ENCODE results near the gene PLCB1. TPM values are rescaled to one million over a fixed set of nuclear protein-coding genes. Genes with fewer than 3 reads are reported as not detected.

Gene PLCB1
- total RNA-seq, 4 donors from 2014 or later: 72.9 to 115 (median 76.3) TPM

- TF ChIP-seq CTCF (IDR thresholded peaks at IDR 0.05): no peak
- no peak for TF ChIP-seq EP300 (IDR thresholded peaks at IDR 0.05)
- no peak for TF ChIP-seq POLR2A (IDR thresholded peaks at IDR 0.05; ENCODE audit: low read depth)
- TF ChIP-seq POLR2AphosphoS5 (IDR thresholded peaks at IDR 0.05): no peak
- Histone ChIP-seq H3K27me3 (no peaks in the 10 kb centered on the region), H3K27ac (replicated peaks in 1 of 4) (no peak overlapping the region), H3K9me3 (no peaks in the 10 kb centered on the region), H3K4me3 (no peak overlapping the region), H3K36me3 (peaks cover 0 to 26% (median 0%) of the 10 kb centered on the region in 4 donors), H3K4me1 (peaks cover 3 to 9% (median 7%) of the 10 kb centered on the region in 4 donors)
- intact Hi-C loops (cut with DNase I): no loop called here
- WGBS: 95% methylated on average over 6 of the region's 6 CpGs
- no peak for DNase-seq (ENCODE audit: extremely low spot score)
Observed at GRCh38 chr20:8805737-8806442, 673.8 kb downstream of the PLCB1 start.

- TF ChIP-seq EP300 (IDR thresholded peaks at IDR 0.05): no peak
- no peak for TF ChIP-seq POLR2A (IDR thresholded peaks at IDR 0.05; ENCODE audit: low read depth)
- TF ChIP-seq POLR2AphosphoS5 (IDR thresholded peaks at IDR 0.05): no peak
- no peak for TF ChIP-seq CTCF (IDR thresholded peaks at IDR 0.05)
- H3K4me3 ChIP-seq: no peak overlapping the region
- no peaks in the 10 kb centered on the region for H3K27me3 ChIP-seq
- intact Hi-C loops (cut with DNase I): no loop called here
- no peak for DNase-seq (ENCODE audit: extremely low spot score)
- H3K36me3 ChIP-seq: peaks cover 0 to 16% (median 0%) of the 10 kb centered on the region in 4 donors
- no peaks in the 10 kb centered on the region for H3K9me3 ChIP-seq
- no peak overlapping the region for H3K27ac ChIP-seq (replicated peaks in 1 of 4)
- WGBS: 85% methylated on average over 4 of the region's 4 CpGs
- peaks cover 3 to 9% (median 7%) of the 10 kb centered on the region in 4 donors for H3K4me1 ChIP-seq
Observed at GRCh38 chr20:8807480-8808201, 675.6 kb downstream of the PLCB1 start.

- intact Hi-C loops (cut with DNase I): no loop called here
- WGBS: 42% methylated on average over 5 of the region's 5 CpGs
- H3K36me3 ChIP-seq: peaks cover 0 to 12% (median 0%) of the 10 kb centered on the region in 4 donors
- H3K27ac ChIP-seq (replicated peaks in 1 of 4): no peak overlapping the region
- DNase-seq (ENCODE audit: extremely low spot score): no peak
- H3K4me1 ChIP-seq: peaks cover 3 to 9% (median 7%) of the 10 kb centered on the region in 4 donors
- H3K4me3 ChIP-seq: no peak overlapping the region
- TF ChIP-seq POLR2A (IDR thresholded peaks at IDR 0.05; ENCODE audit: low read depth): no peak
- no peaks in the 10 kb centered on the region for H3K27me3 ChIP-seq
- no peaks in the 10 kb centered on the region for H3K9me3 ChIP-seq
Observed at GRCh38 chr20:8808202-8808535, 676.1 kb downstream of the PLCB1 start.

- intact Hi-C loops (cut with DNase I): no loop called here
- Histone ChIP-seq H3K36me3 (peaks cover 0 to 12% (median 0%) of the 10 kb centered on the region in 4 donors), H3K4me1 (peaks cover 3 to 9% (median 7%) of the 10 kb centered on the region in 4 donors), H3K4me3 (no peak overlapping the region), H3K27ac (replicated peaks in 1 of 4) (no peak overlapping the region), H3K9me3 (no peaks in the 10 kb centered on the region), H3K27me3 (no peaks in the 10 kb centered on the region)
- no peak for DNase-seq (ENCODE audit: extremely low spot score)
- TF ChIP-seq POLR2AphosphoS5 (IDR thresholded peaks at IDR 0.05): no peak
- no peak for TF ChIP-seq CTCF (IDR thresholded peaks at IDR 0.05)
- TF ChIP-seq EP300 (IDR thresholded peaks at IDR 0.05): no peak
- TF ChIP-seq POLR2A (IDR thresholded peaks at IDR 0.05; ENCODE audit: low read depth): no peak
- 94% methylated on average over 14 of the region's 14 CpGs for whole genome bisulfite sequencing
Observed at GRCh38 chr20:8809107-8809953, 677.3 kb downstream of the PLCB1 start.

Data from esophagus muscularis mucosa (tissue), 4 donors.